ENCODE results near the gene NRG3. TPM values are rescaled to one million over a fixed set of nuclear protein-coding genes. Genes with fewer than 3 reads are reported as not detected.

Gene NRG3
- total RNA-seq, 2 donors from 2014 or later, result 0.97 TPM; not detected in 1

GRCh38 chr10:81905161-81905560 is 30.2 kb downstream of the NRG3 start:
- H3K4me3 ChIP-seq, result no peak overlapping the region
- TF ChIP-seq POLR2AphosphoS5 (IDR thresholded peaks at IDR 0.05), result no peak
- no peak for TF ChIP-seq POLR2A (IDR thresholded peaks at IDR 0.05)
- TF ChIP-seq CTCF (IDR thresholded peaks at IDR 0.05), result no peak
- no peak for DNase-seq (ENCODE audit: low spot score)
- no peaks in the 10 kb centered on the region for H3K4me1 ChIP-seq (replicated peaks)
- H3K27me3 ChIP-seq (replicated peaks; ENCODE audit: insufficient read depth), result no peaks in the 10 kb centered on the region
- 41% methylated on average over 4 of the region's 4 CpGs for WGBS
- H3K9me3 ChIP-seq, result no peaks in the 10 kb centered on the region
- no peak overlapping the region for H3K27ac ChIP-seq
- intact Hi-C loops (cut with DNase I), result no loop called here
- no peaks in the 10 kb centered on the region for H3K36me3 ChIP-seq

- no peak for DNase-seq (ENCODE audit: low spot score)
- Histone ChIP-seq H3K4me1 (replicated peaks) (no peaks in the 10 kb centered on the region), H3K9me3 (no peaks in the 10 kb centered on the region), H3K4me3 (no peak overlapping the region), H3K27me3 (replicated peaks; ENCODE audit: insufficient read depth) (no peaks in the 10 kb centered on the region), H3K27ac (no peak overlapping the region), H3K36me3 (no peaks in the 10 kb centered on the region)
- intact Hi-C loops (cut with DNase I), result no loop called here
- WGBS, result 85% methylated on average over 2 of the region's 2 CpGs
- TF ChIP-seq POLR2AphosphoS5 (IDR thresholded peaks at IDR 0.05) (no peak), CTCF (IDR thresholded peaks at IDR 0.05) (no peak), POLR2A (IDR thresholded peaks at IDR 0.05) (no peak)
Observed at GRCh38 chr10:81909453-81909852, 34.5 kb downstream of the NRG3 start.

DNA sequence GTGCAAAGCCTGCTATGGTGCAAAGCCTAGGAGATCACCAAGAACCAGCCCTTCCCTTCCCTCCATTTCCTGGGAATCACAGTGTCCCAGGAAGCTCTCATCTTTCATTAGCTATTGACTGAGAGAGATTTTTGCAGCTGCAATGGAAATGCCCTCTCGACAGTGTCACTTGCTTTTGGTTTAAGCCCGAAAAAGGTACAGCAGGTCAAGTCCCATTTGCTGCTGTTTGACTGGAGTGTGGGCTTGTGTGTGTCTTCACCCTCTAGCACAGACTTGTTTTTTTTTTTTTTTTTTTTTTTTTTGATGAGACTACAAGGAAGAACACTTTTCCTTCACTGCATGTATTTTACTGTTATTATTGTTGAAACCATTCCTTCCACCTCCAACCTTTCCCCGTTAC is 36.3 kb downstream of the NRG3 start:
- Histone ChIP-seq H3K36me3 (no peaks in the 10 kb centered on the region), H3K27me3 (replicated peaks; ENCODE audit: insufficient read depth) (no peaks in the 10 kb centered on the region), H3K4me3 (no peak overlapping the region), H3K4me1 (replicated peaks) (no peaks in the 10 kb centered on the region), H3K9me3 (no peaks in the 10 kb centered on the region), H3K27ac (no peak overlapping the region)
- intact Hi-C loops (cut with DNase I), result no loop called here
- DNase-seq (ENCODE audit: low spot score), result no peak
- TF ChIP-seq POLR2AphosphoS5 (IDR thresholded peaks at IDR 0.05) (no peak), POLR2A (IDR thresholded peaks at IDR 0.05) (no peak), CTCF (IDR thresholded peaks at IDR 0.05) (no peak)
- WGBS, result 87% methylated on average over 3 of the region's 3 CpGs

DNA sequence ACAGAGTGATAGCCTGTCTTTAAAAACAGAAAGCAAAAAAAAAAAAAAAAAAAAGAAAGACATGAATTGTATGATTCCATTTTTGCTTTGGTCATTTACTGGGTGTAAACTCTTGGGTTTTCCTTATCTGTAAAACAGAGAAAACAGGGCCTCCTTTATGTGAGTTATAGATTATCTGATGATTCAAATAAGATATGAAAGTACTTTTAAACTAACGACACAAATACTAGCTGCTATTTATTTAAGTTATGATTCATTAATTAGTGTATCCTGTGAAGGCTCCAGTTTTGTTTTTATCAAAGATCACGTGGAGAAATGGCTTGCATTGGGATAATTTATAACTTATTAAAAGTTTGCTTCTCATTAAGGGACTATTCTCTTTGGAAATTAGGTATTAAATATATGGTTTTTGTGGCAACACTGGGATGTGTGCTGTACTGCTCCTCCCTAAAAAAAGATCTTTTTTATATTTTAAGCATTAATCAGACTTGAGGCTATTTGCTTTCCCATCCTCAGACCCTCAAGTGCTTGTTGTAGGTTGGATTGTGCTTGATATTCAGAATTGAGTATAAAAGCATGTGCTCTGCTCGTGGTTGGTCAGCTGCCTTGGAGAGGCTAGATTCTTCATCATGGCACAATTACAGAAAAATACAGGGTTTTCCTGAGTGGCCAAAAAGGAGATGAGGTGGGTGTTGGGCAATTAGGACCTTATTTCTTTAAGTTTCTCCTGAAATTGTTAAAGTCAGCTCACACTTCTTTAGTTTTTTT is 39.9 kb downstream of the NRG3 start:
- DNase-seq (ENCODE audit: low spot score), result no peak
- Histone ChIP-seq H3K4me3 (no peak overlapping the region), H3K27ac (no peak overlapping the region), H3K36me3 (no peaks in the 10 kb centered on the region), H3K4me1 (replicated peaks) (no peaks in the 10 kb centered on the region), H3K27me3 (replicated peaks; ENCODE audit: insufficient read depth) (no peaks in the 10 kb centered on the region), H3K9me3 (no peaks in the 10 kb centered on the region)
- 28% methylated on average over 3 of the region's 3 CpGs for WGBS
- intact Hi-C loops (cut with DNase I), result no loop called here
- TF ChIP-seq POLR2AphosphoS5 (IDR thresholded peaks at IDR 0.05), result no peak
- no peak for TF ChIP-seq CTCF (IDR thresholded peaks at IDR 0.05)
- no peak for TF ChIP-seq POLR2A (IDR thresholded peaks at IDR 0.05)

- WGBS, result 17% methylated on average over 2 of the region's 2 CpGs
- Histone ChIP-seq H3K4me1 (replicated peaks) (no peaks in the 10 kb centered on the region), H3K27ac (no peak overlapping the region), H3K36me3 (no peaks in the 10 kb centered on the region), H3K27me3 (replicated peaks; ENCODE audit: insufficient read depth) (no peaks in the 10 kb centered on the region), H3K4me3 (no peak overlapping the region), H3K9me3 (no peaks in the 10 kb centered on the region)
- no peak for DNase-seq (ENCODE audit: low spot score)
- intact Hi-C loops (cut with DNase I), result no loop called here
- TF ChIP-seq POLR2AphosphoS5 (IDR thresholded peaks at IDR 0.05) (no peak), POLR2A (IDR thresholded peaks at IDR 0.05) (no peak), CTCF (IDR thresholded peaks at IDR 0.05) (no peak)
Observed at GRCh38 chr10:81915504-81915897, 40.5 kb downstream of the NRG3 start.

Measured in prostate gland (tissue), 2 donors.